Smooth muscle cell of the coronary artery (primary cell): ENCODE measurements around the gene ZNF83. TPM values are rescaled to one million over a fixed set of nuclear protein-coding genes. Genes with fewer than 3 reads are reported as not detected.

Source experiments
- total RNA-seq: library from RNA; depleted of rRNA; stranded (reverse); fragments of >200 nt; gene quantifications from 2 replicates; pipeline ENCODE4 v1.2.3, GENCODE V29; 2014; ENCODE audit warnings: low replicate concordance

The ZNF83 gene
- total RNA-seq: 37.7 and 46.9 TPM in 2 replicates

GRCh38 chr19:52637718-52638585 lies at the start of gene ZNF83:
Gene ZNF83 (minus strand): TSS chr19:52638355.

GRCh38 chr19:52570000-52570861 lies 67.9 kb downstream of the ZNF83 start, which contains the start of gene ZNF701:
Gene ZNF701 (plus strand): TSS chr19:52570287. CDS start chr19:52574148, 3,861 bp downstream.

Other genes with a start within 250 kb of the ZNF83 start
- 12.3 and 15.9 TPM in 2 replicates for gene ZNF528, start 240.5 kb downstream of the ZNF83 start, total RNA-seq
- 0.08 TPM in 1 of 2 replicates, not detected in the other for gene ZNF534, start 209.2 kb downstream of the ZNF83 start, total RNA-seq
- 1.4 and 4.4 TPM in 2 replicates for gene ZNF578, start 184.8 kb downstream of the ZNF83 start, total RNA-seq
- gene ZNF808, start 110.7 kb downstream of the ZNF83 start, total RNA-seq: 8.8 and 11.9 TPM in 2 replicates
- gene ZNF701, start 68.1 kb downstream of the ZNF83 start, total RNA-seq: 9.5 and 11.8 TPM in 2 replicates
- gene ZNF611, start 96.7 kb upstream of the ZNF83 start, total RNA-seq: 7.1 and 14.3 TPM in 2 replicates
- 1.8 and 2.8 TPM in 2 replicates for gene ZNF600, start 148.4 kb upstream of the ZNF83 start, total RNA-seq
- gene ZNF28, start 183.3 kb upstream of the ZNF83 start, total RNA-seq: 15.3 and 19.2 TPM in 2 replicates
- 12.6 and 18.8 TPM in 2 replicates for gene ZNF468, start 219.3 kb upstream of the ZNF83 start, total RNA-seq